ENCODE results near the gene LPCAT2. TPM values are rescaled to one million over a fixed set of nuclear protein-coding genes. Genes with fewer than 3 reads are reported as not detected.

Gene LPCAT2
- total and polyA plus RNA-seq, 8 donors = 16.0 to 30.9 (median 22.9) TPM

DNA sequence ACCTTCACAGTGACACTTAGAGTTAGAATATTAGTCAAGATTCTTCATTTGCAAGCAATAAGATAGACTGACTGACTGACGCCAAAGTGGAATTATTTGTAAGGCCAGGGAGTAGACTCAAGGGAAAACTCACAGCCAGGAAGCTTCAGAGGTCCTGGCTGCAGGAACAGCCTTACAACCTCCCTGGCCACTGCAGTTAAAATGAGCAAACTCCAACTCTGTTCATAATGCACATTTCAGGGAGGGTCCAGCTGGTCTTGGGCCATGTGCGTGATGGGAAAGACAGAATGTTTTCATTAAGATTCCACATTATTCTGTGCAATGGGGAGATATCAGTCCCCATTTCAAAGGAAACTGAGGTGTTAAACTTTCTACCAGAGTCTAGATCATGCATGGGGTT lies 67.5 kb downstream of the LPCAT2 start:
- intact Hi-C loops (cut with DNase I) = no loop called here
- H3K4me3 ChIP-seq = no peak overlapping the region

DNA sequence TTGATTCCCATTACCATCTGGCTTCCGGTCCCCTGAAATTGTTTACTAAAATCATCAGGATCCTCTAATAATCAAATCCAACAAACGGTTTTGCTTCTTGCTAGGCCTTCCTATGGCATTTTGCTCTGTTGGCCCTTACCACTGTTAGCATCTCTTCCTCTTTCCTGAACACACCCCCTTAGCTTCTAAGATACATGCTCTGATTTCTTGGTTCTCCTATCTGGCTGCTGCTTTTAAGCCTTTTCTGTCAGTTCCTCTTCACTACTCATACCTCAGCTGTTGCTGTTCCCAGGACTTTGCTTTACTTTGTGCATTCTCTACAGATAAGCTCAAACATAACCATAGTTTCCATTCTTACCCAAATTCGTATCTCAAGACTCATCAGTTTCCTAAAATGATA lies 69.0 kb downstream of the LPCAT2 start:
- H3K27me3 ChIP-seq = no peaks in the 10 kb centered on the region
- H3K4me1 ChIP-seq = peaks cover 0 to 8% of the 10 kb centered on the region in 2 donors
- peak; percentile 47 for ATAC-seq
- H3K36me3 ChIP-seq = peaks cover 0 to 29% of the 10 kb centered on the region in 2 donors
- no peak for DNase-seq
- no peaks in the 10 kb centered on the region for H3K9me3 ChIP-seq
- no peak overlapping the region for H3K4me3 ChIP-seq
- no peak overlapping the region for H3K27ac ChIP-seq
- TF ChIP-seq, protein P1, sequence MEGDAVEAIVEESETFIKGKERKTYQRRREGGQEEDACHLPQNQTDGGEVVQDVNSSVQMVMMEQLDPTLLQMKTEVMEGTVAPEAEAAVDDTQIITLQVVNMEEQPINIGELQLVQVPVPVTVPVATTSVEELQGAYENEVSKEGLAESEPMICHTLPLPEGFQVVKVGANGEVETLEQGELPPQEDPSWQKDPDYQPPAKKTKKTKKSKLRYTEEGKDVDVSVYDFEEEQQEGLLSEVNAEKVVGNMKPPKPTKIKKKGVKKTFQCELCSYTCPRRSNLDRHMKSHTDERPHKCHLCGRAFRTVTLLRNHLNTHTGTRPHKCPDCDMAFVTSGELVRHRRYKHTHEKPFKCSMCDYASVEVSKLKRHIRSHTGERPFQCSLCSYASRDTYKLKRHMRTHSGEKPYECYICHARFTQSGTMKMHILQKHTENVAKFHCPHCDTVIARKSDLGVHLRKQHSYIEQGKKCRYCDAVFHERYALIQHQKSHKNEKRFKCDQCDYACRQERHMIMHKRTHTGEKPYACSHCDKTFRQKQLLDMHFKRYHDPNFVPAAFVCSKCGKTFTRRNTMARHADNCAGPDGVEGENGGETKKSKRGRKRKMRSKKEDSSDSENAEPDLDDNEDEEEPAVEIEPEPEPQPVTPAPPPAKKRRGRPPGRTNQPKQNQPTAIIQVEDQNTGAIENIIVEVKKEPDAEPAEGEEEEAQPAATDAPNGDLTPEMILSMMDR (IDR thresholded peaks at IDR 0.05) = no peak
- intact Hi-C loops (cut with DNase I) = no loop called here

More for the DNA sequence above, 67.5 kb downstream of the LPCAT2 start:
- no peak for DNase-seq
- H3K36me3 ChIP-seq = peaks cover 0 to 26% of the 10 kb centered on the region in 2 donors
- ATAC-seq = no peak
- H3K27ac ChIP-seq = no peak overlapping the region
- peaks cover 0 to 8% of the 10 kb centered on the region in 2 donors for H3K4me1 ChIP-seq
- no peaks in the 10 kb centered on the region for H3K9me3 ChIP-seq
- H3K27me3 ChIP-seq = no peaks in the 10 kb centered on the region
- TF ChIP-seq, protein P1 (IDR thresholded peaks at IDR 0.05) = no peak

DNA sequence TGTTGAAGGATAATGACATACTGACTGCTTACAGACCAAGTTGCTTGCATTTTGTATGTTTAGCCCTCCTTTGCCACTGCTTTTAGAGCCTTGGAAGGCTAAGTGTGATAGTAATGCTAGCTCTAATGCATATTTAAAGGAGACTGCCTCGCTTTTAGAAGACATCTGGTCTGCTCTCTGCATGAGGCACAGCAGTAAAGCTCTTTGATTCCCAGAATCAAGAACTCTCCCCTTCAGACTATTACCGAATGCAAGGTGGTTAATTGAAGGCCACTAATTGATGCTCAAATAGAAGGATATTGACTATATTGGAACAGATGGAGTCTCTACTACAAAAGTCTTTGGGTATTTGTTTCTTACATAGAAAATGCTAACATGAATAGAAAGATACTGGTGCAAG lies 76.8 kb downstream of the LPCAT2 start:
- H3K27me3 ChIP-seq = no peaks in the 10 kb centered on the region
- no peak overlapping the region for H3K4me3 ChIP-seq
- no peaks in the 10 kb centered on the region for H3K9me3 ChIP-seq
- intact Hi-C loops (cut with DNase I) = no loop called here
- ATAC-seq (no peak), DNase-seq (no peak)
- H3K36me3 ChIP-seq = peaks cover 0 to 24% of the 10 kb centered on the region in 2 donors
- H3K27ac ChIP-seq = no peak overlapping the region
- no peaks in the 10 kb centered on the region for H3K4me1 ChIP-seq
- TF ChIP-seq, protein P1 (IDR thresholded peaks at IDR 0.05) = no peak

DNA sequence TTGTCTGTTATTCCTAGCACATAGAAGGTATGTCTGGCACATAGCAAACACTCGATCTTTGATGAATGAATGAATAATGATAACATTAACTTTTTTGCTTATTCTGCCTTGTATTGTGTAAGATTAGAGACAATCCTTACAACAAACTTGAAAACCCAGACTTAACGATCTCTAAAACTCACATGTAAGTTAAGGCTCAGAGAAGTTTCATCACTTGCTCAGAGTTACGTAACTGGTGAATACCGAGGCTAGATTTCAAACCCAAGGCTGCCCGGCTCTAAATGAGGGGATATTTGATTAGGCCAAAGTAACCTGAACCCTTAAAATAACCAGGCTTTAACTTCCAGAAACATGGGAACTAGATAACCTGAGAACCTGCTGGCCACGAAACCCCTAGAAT lies 79.9 kb downstream of the LPCAT2 start:
- H3K9me3 ChIP-seq = no peaks in the 10 kb centered on the region
- no peak overlapping the region for H3K4me3 ChIP-seq
- TF ChIP-seq, protein P1 (IDR thresholded peaks at IDR 0.05) = no peak
- ATAC-seq = no peak
- intact Hi-C loops (cut with DNase I) = no loop called here
- no peak overlapping the region for H3K27ac ChIP-seq
- H3K27me3 ChIP-seq = no peaks in the 10 kb centered on the region
- H3K36me3 ChIP-seq = peaks cover 0 to 4% of the 10 kb centered on the region in 2 donors
- no peaks in the 10 kb centered on the region for H3K4me1 ChIP-seq
- DNase-seq = no peak

DNA sequence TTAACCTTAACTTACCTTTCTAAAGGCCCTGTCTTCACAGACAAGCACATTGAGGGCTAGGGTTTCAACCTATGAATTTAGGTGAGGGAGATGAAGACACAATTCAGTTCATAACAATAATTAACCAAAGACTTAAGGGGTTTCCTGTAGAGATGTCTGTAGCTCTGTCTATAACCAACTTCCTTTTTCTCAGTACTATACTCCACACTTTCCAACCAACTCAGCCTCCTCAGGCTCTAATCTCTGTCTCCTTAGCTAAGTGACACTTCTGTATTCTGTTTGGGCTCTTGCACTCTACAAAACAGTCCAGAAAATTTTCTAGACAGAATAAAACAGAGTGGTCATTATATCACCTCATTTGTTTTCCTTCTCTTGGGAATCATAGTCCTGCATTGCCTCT lies 83.4 kb downstream of the LPCAT2 start:
- Histone ChIP-seq H3K9me3 (no peaks in the 10 kb centered on the region), H3K4me3 (no peak overlapping the region), H3K4me1 (no peaks in the 10 kb centered on the region), H3K27ac (no peak overlapping the region), H3K36me3 (no peaks in the 10 kb centered on the region), H3K27me3 (no peaks in the 10 kb centered on the region)
- DNase-seq (no peak), ATAC-seq (no peak)
- TF ChIP-seq, protein P1 (IDR thresholded peaks at IDR 0.05) = no peak
- intact Hi-C loops (cut with DNase I) = no loop called here

Measured in left lung (tissue), 10 donors.